IPS-15b (cell line): ENCODE measurements around the gene ENO2.
"Not testable (repeated sequence)": the region's sequence is repeated elsewhere in the genome, so short reads cannot be mapped to it uniquely, and the experiment has no call there.

Source experiments
- H3K27me3 ChIP-seq: one replicate; pipeline ENCODE4 v1.6.1; 2013; ENCODE audit warnings: low read length; ENCODE audit not compliant: control insufficient read depth, insufficient read depth
- H3K36me3 ChIP-seq: one replicate; pipeline ENCODE4 v1.6.1; 2013; ENCODE audit warnings: low read length; ENCODE audit not compliant: control insufficient read depth, insufficient read depth
- H3K4me1 ChIP-seq: one replicate; pipeline ENCODE4 v1.6.1; 2013; ENCODE audit warnings: mild to moderate bottlenecking, low read length; ENCODE audit not compliant: control insufficient read depth, insufficient read depth
- H3K4me3 ChIP-seq: one replicate; pipeline ENCODE4 v1.5.1; 2013; ENCODE audit warnings: low read depth, low read length
- H3K9ac ChIP-seq: one replicate; pipeline ENCODE4 v1.6.1; 2013; ENCODE audit warnings: low read depth, mild to moderate bottlenecking, low read length
- H3K9me3 ChIP-seq: one replicate; pipeline ENCODE4 v1.6.1; 2013; ENCODE audit warnings: mild to moderate bottlenecking, low read length; ENCODE audit not compliant: control insufficient read depth, insufficient read depth

ENO2 gene

DNA sequence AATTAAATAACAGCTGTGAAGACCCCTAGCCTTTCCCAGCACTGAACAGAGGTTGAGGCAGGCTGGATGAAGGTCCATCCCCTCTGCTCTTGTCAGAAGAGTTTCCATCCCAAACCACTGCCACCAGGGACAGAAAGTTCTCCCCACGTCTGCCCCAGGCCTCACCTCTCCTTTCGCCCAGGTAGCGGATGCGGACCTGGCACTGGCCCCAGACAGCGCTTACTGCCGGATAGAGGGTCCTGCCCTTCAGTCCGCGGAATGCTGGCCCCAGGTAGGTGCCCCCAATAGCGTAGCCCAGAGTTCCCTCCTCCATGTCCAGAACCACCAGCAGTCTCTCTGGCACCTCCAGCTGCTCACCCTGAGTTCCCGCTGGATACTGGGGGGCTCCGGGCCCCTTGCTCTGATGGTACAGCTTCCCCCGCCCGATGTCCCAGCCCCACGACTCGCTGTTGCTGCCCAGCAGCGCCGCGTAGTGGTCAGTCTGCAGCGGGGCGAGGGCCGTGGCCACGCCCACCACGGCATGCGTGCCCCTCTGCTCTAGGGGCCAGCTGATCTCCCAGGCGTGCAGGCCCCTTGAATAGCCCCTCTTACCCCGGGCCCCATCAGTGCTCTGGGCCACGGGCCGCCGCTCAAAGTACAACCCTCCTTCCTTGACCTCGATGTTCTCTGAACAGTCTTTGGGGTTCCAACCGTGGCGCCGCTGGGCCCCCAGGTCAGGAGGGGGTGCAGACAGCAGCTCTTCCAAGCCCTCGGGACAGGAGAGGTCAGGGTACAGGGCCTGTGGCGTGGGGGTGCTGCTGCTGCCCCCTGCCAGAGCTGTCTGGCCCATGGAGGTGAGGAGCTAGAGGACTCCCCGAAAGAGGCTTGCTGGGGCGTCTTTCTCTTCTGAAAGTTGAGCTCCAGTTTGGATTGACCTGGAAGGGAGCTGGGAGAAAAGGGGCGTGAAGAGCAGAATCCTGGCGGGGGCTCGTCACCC lies 42.0 kb upstream of the ENO2 start:
- H3K36me3 ChIP-seq = peaks cover 37% of the 10 kb centered on the region
- H3K4me3 ChIP-seq = peak overlapping the region; percentile 97
- H3K9me3 ChIP-seq = no peaks in the 10 kb centered on the region
- H3K9ac ChIP-seq = peak overlapping the region; percentile 89
- H3K27me3 ChIP-seq = no peaks in the 10 kb centered on the region
- peaks cover 3% of the 10 kb centered on the region for H3K4me1 ChIP-seq

- H3K4me1 ChIP-seq = peaks cover 3% of the 10 kb centered on the region
- H3K27me3 ChIP-seq = no peaks in the 10 kb centered on the region
- H3K4me3 ChIP-seq = peak within 1 kb of the TSS; percentile 97
- no peaks in the 10 kb centered on the region for H3K9me3 ChIP-seq
- H3K36me3 ChIP-seq = peaks cover 37% of the 10 kb centered on the region
- H3K9ac ChIP-seq = peak within 1 kb of the TSS; percentile 89
Measured at GRCh38 chr12:6873094-6874014, 41.0 kb upstream of the ENO2 start, which contains the start of gene SPSB2. SPSB2 (minus strand) TSS chr12:6873303; CDS start chr12:6872901, 402 bp downstream.

DNA sequence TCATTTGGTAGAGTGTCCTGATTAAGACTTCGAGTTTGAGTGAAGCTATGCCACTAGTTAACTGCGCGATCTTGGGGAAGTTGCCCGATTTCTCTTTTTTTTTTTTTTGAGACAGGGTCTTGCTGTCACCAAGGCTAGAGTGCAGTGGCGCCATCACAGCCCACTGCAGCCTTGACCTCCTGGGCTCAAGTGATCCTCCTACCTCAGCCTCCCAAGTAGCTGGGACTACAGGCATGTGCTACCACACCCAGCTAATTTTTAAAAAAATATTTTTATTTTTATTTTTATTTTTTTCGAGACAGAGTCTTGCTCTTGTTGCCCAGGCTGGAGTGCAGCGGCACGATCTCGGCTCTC lies 40.4 kb upstream of the ENO2 start:
- H3K36me3 ChIP-seq = peaks cover 33% of the 10 kb centered on the region
- H3K4me1 ChIP-seq, H3K9ac ChIP-seq, H3K9me3 ChIP-seq, H3K27me3 ChIP-seq: not testable (repeated sequence)
- H3K4me3 ChIP-seq = peak overlapping the region; percentile 55

DNA sequence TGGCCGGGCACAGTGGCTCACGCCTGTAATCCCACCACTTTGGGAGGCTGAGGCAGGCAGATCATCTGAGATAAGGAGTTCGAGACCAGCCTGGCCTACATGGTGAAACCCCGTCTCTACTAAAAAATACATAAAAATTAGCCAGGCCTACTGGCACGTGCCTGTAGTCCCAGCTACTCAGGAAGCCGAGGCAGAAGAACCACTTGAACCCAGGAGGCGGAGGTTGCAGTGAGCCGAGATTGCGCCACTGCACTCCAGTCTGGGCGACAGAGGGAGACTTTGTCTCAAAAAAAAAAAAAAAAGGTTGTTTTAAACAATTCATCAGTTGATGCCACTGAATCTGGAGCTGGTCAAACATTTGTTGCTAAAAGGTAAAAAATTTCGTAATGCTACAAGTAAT lies 34.6 kb upstream of the ENO2 start:
- H3K4me3 ChIP-seq, H3K9me3 ChIP-seq, H3K4me1 ChIP-seq, H3K27me3 ChIP-seq, H3K36me3 ChIP-seq, H3K9ac ChIP-seq: not testable (repeated sequence)

DNA sequence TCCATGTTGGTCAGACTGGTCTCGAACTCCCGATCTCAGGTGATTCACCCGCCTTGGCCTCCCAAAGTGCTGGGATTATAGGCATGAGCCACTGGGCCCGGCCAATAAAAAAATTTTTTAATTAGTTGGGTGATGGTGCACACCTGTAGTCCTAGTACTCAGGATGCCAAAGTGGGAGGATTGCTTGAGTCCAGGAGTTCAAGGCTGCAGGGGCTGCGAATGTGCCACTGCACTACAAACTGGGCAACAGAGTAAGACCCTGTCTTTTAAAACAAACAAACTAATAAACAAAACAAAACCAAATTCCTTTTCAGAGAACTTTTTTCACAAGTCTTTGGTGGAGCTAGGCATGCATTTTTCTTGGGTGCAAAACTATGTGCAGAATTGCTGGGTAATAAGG lies 31.1 kb upstream of the ENO2 start:
- Histone ChIP-seq H3K36me3 (peaks cover 7% of the 10 kb centered on the region), H3K27me3 (no peaks in the 10 kb centered on the region), H3K9me3 (no peaks in the 10 kb centered on the region), H3K4me3 (no peak overlapping the region), H3K9ac (no peak overlapping the region), H3K4me1 (peaks cover 9% of the 10 kb centered on the region)

GRCh38 chr12:6883683-6884082 lies 30.7 kb upstream of the ENO2 start:
- Histone ChIP-seq H3K9ac (no peak overlapping the region), H3K36me3 (peaks cover 7% of the 10 kb centered on the region), H3K4me3 (no peak overlapping the region), H3K9me3 (no peaks in the 10 kb centered on the region), H3K4me1 (peaks cover 13% of the 10 kb centered on the region), H3K27me3 (no peaks in the 10 kb centered on the region)

DNA sequence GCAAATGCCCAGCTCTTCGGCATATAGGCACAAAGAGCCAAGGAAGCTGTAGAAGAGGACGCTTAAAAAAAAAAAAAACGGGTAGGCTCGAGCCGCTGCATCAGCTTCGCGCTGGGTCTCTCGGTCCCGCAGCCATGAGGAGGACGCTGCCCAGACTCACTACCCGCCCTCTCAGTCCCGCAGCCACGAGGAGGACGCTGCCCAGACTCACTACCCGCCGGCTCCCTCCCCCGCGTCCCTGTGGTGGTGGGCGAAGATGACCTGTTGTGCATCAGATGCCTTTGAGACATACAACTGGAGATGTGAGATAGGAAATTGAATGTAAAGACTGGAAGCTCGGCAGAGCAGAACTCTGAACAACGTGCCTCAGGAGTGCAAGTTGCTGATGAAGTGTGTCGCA lies 29.8 kb upstream of the ENO2 start:
- H3K36me3 ChIP-seq = peaks cover 7% of the 10 kb centered on the region
- H3K9ac ChIP-seq = no peak overlapping the region
- peaks cover 13% of the 10 kb centered on the region for H3K4me1 ChIP-seq
- H3K27me3 ChIP-seq = no peaks in the 10 kb centered on the region
- H3K9me3 ChIP-seq = no peaks in the 10 kb centered on the region
- H3K4me3 ChIP-seq = no peak overlapping the region

DNA sequence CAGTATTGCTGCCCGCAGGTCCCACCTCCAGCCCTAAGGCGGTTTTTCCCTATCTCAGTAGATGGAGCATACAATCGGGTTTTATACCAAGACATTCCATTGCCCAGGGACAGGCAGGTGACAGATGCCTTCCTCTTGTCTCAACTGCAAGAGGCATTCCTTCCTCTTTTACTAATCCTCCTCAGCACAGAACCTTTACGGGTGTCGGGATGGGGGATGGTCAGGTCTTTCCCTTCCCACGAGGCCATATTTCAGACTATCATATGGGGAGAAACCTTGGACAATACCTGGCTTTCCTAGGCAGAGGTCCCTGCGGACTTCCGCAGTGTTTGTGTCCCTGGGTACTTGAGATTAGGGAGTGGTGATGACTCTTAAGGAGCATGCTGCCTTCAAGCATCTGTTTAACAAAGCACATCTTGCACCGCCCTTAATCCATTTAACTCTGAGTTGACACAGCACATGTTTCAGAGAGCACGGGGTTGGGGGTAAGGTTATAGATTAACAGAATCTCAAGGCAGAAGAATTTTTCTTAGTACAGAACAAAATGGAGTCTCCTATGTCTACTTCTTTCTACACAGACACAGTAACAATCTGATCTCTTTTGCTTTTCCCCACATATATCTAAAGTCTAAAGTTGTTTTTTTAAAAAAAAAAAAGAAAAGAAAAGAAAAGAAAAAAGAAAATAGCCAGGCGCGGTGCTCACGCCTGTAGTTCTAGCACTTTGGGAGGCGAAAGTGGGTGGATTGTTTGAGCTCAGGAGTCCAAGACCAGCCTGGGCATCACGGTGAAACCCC lies 28.0 kb upstream of the ENO2 start:
- H3K4me1 ChIP-seq = peaks cover 18% of the 10 kb centered on the region
- not testable (repeated sequence) for H3K9me3 ChIP-seq, H3K27me3 ChIP-seq, H3K4me3 ChIP-seq, H3K36me3 ChIP-seq, H3K9ac ChIP-seq

DNA sequence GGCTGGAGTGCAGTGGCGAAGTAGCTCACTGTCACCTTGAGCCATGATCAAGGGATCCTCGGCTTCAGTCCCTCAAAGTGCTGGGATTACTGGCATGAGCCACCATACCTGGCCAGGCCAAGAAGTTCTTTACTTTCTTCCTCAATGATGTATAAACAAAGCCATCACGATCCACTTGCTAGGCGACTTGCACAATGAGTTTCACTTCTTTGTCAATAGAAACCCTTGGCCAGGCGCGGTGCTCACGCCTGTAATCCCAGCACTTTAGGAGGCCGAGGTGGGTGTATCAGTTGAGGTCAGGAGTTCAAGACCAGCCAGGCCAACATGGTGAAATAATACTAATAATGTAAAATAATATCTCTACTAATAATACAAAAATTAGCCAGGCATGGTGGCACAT lies 26.9 kb upstream of the ENO2 start:
- Histone ChIP-seq H3K36me3 (peaks cover 7% of the 10 kb centered on the region), H3K4me3 (no peak overlapping the region), H3K9me3 (no peaks in the 10 kb centered on the region), H3K9ac (no peak overlapping the region), H3K4me1 (peaks cover 18% of the 10 kb centered on the region), H3K27me3 (no peaks in the 10 kb centered on the region)

- Histone ChIP-seq H3K9me3 (no peaks in the 10 kb centered on the region), H3K36me3 (peaks cover 5% of the 10 kb centered on the region), H3K4me1 (peaks cover 18% of the 10 kb centered on the region), H3K4me3 (no peak overlapping the region), H3K9ac (no peak overlapping the region), H3K27me3 (no peaks in the 10 kb centered on the region)
Measured at GRCh38 chr12:6888360-6888759, 26.0 kb upstream of the ENO2 start.

- not testable (repeated sequence) for H3K9me3 ChIP-seq, H3K27me3 ChIP-seq, H3K4me3 ChIP-seq, H3K9ac ChIP-seq, H3K36me3 ChIP-seq
- peaks cover 18% of the 10 kb centered on the region for H3K4me1 ChIP-seq
Measured at GRCh38 chr12:6888794-6889193, 25.6 kb upstream of the ENO2 start.
